ENCODE data around the gene ISM1.

- TF ChIP-seq, protein P1, sequence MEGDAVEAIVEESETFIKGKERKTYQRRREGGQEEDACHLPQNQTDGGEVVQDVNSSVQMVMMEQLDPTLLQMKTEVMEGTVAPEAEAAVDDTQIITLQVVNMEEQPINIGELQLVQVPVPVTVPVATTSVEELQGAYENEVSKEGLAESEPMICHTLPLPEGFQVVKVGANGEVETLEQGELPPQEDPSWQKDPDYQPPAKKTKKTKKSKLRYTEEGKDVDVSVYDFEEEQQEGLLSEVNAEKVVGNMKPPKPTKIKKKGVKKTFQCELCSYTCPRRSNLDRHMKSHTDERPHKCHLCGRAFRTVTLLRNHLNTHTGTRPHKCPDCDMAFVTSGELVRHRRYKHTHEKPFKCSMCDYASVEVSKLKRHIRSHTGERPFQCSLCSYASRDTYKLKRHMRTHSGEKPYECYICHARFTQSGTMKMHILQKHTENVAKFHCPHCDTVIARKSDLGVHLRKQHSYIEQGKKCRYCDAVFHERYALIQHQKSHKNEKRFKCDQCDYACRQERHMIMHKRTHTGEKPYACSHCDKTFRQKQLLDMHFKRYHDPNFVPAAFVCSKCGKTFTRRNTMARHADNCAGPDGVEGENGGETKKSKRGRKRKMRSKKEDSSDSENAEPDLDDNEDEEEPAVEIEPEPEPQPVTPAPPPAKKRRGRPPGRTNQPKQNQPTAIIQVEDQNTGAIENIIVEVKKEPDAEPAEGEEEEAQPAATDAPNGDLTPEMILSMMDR (IDR thresholded peaks at IDR 0.05) = no peak
- TF ChIP-seq POLR2AphosphoS5 (IDR thresholded peaks at IDR 0.05) = no peak
Observed at GRCh38 chr20:13250251-13250650, 29.2 kb downstream of the ISM1 start.

All from upper lobe of left lung (tissue), 4 donors.